GM21526 (cell line): ENCODE data around the gene TRIP11.

Source experiments
- ATAC-seq: cut with Tn5 transposase; IDR thresholded peaks from one replicate; pipeline ENCODE4 v1.9.1; 2021; ENCODE audit warnings: moderate library complexity; ENCODE audit not compliant: unreplicated experiment, low FRiP score

TRIP11 gene

DNA sequence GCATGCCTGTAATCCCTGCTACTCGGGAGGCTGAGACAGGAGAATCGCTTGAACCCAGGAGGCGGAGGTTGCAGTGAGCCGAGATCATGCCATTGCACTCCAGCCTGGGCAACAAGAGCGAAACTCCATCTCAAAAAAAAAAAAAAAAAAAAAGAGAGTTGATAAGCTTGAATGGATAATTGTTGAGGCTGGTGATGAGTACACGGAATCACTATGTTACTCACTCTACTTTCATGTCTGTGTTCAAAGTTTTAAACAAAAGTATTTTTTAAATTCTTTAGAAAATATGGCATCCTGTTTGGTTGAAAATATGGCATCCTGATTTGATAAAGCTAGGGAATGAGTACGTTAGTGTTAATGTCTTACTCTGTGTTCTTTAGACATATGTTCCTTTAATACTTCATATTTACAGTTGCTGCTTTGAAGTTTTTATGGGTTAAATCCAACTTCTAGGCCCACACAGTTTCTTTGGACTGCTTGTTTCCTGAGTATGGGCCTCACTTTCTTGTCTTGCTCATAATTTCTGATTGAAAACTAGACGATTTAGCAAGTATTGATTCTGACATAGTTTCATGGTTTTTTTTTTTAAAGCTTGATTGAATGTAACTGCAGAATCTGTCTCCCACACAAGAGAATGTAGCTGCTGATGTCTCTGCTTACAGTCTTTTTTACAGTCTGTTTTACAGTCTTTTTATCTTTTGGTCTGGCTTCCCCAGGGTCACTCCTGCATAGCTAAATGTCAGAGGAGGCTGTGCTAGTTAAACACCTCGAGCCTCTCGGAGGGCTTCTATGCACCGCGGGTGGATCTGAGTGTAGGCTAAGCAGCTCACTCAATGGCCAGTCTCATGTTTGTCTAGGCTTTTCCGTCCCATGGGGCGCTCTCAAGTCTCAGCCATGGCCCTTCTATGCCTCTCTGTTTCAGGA, 78.3 kb downstream of the TRIP11 start:
- no peak for ATAC-seq

DNA sequence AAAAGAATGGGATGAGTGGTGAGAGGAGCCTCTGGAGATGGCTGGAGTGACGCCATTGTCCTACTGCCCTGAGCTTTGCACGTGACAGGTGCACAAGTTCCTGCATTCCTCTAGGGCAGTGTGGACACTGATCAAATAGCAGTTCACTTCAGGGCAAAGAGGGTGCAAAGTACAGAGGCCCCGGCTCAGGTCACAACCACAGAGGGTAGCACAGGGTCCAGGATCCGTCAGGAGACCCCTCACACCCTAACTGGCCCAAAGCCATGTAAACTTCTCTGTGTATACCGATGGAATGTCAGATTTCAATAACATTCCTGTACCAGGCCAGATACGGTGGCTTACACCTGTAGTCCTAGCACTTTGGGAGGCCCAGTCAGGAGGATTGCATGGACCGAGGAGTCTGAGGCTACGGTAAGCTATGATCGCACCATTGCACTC, 82.0 kb downstream of the TRIP11 start:
- no peak for ATAC-seq

DNA sequence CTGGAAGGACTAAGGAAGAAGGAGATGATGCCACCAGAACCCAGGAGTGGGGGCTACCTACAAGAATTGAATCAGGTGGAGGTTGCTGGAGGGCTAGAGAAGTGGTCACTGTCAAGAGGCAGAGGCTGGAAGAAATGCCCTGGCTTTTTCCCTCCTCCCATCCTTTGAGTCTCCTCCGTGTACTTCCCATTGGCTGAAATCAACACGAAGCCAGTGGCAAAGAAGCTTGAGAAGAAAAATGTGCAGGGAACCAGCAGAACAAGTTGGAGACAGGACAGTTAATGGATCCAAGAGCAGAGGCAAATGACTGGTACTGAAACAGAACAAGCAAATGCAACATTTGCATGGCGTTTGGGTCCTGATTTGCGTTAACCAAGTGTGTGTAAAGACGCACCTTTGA, 83.2 kb downstream of the TRIP11 start:
- ATAC-seq: no peak

DNA sequence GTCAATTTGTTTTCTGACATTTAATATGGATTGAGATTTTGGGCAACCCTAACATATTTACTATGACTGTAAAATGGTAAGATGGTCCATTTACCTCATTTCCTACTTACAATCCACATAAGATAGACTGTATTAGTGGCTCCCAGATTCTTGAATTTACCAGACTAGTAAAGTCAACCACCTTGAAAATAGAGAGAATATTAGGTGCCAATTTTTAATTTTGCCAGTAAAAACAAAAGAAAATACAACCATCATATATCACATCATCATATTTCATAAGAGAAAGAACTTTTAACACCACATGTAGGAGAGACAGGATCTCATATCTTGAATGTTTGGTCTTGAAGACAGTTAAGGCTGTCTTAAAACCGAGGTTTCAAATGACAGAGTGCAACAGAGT, 84.7 kb downstream of the TRIP11 start:
- ATAC-seq: no peak

DNA sequence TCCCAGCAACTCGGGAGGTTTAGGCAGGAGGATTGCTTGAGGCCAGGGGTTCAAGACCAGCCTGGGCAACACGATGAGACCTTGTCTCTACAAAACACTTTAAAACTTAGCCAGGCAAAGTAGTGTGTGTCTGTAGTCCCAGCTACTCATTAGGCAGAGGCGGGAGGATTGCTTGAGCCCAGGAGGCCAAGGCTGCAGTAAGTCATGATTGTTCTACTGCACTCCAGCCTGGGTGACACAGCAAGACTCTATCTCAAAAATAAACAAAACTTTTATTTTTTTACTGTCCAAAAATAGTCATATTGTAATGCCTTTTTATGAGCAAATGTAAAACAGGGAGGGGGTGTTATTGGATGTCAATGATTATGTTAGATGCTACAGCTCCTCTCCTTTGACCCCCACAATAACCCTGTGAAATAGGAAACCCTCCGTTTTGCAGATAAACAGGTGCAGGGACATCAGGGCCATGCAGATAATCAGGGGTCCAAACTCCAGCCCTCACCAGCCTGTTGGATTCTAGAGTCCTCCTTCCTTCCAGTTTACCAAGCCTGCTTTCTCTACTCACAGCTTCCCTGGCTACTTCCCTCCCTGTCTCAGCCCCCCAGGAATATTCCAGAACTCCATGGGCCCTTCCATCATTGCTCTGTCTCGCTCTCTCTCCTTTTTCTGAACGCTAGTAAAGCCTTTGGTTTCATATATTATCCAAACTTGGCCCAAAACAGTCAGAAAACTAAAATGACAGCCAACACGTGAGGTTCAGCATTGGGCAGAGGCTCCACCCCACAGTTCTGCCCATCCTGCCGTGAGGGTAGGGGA, 86.5 kb downstream of the TRIP11 start:
- ATAC-seq: no peak

DNA sequence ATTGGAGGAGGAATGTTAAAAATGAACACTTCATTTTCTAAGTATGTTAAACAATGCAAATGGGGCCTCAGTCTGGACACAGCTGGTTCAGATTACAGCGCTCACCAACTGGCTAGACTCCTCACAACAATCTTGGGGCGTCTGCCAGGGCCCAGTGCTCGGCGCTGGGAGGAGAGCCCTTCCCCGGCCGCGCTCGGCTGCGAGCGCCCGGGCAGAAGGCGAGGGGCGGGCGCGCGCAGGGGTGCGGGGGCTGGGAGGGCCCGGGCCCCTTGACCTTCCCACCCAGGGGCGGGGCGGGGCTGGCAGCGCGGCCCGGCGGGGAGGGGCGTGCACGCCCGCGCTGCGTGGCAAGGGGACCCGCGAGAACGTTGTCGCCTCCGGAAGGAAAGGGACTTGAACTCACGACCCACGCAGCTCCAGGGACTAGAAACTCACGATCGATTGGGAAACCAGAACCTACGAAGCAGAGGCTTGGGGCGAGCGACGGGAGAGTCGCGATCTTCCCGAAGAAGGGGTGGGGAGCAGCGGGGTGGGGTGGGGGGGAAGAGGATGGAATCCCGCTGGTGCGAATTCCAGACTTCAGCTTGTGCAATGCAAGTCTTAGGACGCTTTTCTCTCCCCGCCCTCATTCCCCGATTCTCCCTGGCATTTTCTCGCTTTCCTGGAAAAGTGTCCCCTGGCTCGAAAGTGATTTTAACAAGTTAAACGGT, 92.2 kb downstream of the TRIP11 start, which contains the start of gene FBLN5:
FBLN5 (minus strand) TSS at position 220 of the 710 bp plus-strand sequence. CDS start 465 bp downstream, outside the sequence.
- ATAC-seq: no peak

DNA sequence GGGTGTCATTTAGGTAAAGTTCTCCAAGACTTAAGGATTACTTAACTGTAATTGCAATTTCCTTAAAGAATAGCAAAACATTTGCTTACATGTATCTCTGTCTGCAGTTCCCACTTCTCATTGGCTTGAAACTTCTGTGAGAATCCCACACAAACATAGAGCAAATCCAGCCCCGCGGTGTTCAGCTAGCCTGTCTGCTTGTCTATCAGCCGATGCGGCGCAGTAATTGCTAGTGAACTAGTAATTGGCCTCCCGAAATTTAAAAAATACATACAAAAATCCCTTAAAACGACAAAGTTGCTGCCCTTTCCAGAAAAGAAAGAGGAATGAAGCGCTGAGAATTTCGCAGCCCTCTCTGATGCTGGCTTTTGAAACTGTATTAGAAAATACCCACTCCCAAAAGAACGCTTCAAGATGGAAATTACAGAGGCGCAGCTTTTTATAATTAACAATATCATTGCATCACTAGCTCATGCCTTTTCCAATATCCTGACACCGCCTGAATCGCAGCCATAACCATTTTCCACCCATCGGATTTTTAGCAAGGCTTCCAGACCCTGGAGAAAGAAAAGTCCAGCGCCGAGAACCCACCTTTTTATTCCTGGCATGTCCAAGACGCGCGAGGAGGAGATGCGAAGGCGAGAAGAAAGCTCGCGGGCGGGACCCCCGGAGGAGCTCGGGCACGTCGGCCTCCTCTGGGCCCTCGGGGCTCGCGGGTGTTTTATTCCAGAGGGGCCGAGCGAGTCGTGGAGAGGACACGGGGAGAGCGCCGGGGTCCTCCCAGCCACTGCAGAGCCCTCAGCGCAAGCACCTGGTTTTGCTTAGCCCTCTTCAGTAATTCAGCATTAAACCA, 93.0 kb downstream of the TRIP11 start:
- ATAC-seq: no peak

DNA sequence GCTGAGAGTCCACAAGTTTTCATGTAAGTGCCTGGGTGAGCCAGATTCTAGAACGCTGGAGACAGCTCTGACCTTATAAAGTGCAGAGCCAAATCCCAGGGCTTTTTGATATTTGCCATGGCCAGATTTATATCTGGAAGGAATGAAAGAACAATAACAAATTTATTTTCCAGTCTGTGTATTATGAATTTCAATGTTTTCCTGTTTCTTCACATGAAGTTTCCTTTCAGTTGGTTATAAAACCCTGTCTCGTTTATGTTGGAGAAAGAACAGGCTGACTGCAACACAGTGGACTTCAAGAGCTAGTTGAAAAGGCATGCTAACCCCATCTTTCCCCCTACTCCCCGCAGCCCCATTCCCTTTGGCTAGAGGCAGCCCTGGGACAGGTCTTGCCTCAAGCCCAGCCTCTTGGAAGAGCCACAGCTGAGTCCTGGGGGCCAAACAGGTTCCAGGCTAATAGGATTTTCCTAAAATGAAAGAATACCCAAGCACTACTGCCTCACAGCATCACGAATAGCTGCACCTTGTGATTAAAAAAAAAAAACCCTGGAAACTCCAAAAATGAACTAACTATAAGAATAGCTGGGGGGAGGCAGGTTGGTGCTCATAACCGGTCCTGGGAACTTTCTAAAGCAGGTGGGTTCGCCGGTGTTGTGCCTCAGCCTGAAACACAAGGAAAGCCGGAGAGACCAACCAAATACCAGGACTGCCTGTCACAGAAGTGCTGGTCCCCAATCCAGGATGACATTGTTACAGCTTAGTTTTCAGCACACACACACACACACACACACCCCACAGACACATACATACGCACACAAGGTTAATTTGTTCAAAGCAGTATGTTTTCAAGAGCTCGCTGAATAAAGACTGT, 93.9 kb downstream of the TRIP11 start:
- ATAC-seq: no peak

DNA sequence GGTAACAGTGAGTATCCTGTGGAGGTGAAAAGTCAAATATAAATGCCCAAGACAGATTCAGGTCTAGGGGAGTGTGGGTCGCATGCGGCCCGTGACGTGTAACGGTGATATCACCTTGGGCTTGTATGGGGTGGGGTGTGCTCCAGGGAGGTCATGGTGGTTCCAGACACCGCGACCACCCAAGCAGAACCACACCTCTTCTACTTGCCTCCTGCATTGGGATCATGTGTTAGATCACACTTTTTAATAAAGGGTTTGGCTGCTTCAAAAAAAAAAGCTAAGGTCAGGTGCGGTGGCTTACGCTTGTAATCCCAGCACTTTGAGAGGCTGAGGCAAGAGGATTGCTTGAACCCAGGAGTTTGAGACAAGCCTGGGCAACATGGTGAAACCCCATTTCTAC, 96.9 kb downstream of the TRIP11 start:
- ATAC-seq: no peak

DNA sequence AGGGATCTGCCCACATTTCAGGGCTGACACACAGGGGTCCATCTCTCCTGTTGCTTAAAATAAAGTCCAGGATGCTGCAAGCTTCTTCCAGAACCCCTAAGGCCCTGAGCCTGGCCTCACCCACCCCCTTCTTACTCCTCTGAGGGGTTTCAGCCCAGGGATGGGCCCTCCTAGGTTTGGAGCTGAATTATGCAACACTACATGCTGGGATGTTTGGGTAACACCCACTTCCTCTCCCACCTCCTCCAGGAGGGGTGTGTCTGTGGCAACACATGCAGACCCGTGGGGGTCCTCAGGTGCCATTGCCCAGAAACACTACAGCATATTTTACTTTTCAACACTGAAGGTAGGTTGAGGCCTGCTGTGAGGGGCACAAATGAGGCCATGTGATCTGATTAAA, 97.7 kb downstream of the TRIP11 start:
- no peak for ATAC-seq

DNA sequence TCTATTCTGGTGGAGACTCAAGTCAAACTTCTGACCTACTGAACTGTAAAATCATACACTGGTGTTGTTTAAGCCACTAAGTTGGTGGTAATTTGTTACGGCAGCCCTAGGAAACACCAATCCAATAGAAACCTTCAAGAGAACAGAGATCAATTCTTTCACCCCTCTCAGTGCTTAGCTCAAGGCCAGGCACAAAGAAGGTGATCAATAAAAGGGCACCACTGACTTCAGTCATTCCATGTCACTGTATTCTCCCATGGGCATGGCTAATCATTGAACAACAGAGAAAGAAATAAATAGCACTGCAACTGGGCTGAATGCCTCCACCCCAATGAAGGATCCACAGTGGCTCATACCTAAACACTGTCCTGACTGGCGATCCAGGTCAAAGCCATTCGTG, 99.7 kb downstream of the TRIP11 start:
- ATAC-seq: no peak

DNA sequence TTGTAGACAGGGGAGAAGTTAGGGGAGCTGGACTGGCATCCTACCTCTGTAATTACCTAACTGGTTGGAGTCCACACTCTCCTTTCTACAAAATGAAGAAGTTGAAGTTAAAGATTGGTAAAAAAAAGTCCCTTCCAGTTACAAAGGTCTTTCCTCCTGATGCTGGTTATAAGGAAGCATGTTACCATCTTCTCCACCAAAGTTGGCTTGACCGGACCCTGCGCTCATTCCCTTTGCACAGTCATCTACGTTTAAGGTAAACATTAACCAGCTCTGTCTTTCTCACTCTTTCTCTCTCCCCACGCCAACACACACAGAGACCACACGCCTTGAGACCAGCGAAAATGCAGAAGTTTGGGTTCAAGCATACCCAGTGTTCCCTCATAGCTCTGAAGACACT, 104.3 kb downstream of the TRIP11 start:
- no peak for ATAC-seq

DNA sequence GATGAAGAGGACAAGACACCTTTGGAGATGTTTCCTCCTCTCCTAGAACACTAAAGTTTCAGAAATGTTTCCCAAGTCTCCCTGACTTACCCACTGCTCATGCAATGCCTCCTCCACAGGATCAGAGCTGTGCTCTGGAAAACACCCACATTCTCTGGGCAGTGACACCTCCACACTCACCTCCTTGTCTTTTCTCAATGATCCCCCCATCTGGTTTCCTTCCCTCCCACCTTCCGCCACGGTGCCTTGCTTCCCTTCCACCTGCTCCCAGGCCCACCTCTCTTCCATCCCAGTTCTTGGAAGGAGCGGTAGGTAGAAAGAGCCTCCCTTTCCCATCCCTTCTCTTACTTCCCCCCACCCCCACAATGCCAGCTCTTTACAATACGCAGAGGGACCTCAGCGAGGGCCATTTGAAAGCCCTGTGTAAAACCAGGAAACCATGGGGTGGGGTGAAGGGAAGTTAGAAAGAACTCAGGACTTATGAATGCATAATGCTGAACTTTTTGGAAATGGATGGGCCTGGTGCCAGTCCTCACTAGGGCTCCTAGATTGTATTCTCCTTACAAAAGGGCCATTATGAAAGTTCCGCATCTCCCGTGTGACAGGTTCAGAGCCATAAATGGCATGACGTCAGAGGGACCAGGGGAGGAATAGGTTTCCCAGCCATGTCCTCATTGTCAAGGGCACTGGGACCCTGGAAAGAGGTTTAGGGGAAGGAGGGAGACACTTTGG, 105.1 kb downstream of the TRIP11 start:
- no peak for ATAC-seq

DNA sequence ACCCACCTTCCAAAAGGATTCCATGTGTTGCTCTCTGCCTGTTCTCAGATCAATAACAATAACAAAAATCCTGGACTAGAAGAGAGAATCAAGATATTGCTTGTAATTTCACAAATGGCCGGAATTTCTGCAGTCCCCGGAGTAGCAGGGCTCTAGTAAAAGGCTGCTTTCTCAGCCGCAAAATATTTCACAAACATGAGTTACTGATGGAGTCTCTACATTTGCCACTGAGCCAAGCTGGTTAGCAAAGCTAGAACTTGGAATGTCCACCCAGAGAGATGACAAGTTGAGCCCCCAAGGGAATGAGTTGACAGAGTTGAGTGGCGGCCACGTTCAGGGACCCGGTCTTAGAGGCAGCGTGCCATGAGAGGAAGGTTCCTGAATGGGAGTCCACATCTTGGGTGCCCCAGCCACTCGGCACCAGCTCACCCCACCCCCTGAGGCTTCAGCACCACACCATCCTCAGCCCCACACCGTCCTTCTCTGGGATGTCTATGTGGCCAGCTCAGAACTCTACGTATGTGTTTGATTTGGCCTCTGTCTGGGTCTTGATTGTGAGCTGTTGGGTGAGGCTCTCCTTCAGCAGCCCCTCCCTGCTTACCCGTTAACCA, 108.3 kb downstream of the TRIP11 start:
- ATAC-seq: no peak

DNA sequence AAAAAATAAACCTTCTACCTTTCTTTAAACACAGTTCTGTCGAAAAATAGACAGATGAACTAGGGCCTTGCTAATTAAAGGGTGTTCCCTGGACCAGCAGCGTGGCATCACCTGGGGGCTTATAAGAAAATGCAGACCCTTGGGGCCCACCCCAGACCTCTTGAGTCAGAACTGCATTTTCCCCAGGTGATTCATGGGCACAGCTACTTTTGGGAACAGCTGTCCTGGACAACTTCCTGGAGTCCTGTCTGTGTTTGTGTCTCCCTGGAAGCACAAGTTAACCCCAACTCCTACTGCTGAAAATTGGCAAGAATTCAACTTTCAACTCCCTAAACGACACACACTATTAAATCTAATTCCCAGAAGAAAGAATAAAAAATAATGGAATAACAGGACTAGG, 110.2 kb downstream of the TRIP11 start:
- no peak for ATAC-seq

DNA sequence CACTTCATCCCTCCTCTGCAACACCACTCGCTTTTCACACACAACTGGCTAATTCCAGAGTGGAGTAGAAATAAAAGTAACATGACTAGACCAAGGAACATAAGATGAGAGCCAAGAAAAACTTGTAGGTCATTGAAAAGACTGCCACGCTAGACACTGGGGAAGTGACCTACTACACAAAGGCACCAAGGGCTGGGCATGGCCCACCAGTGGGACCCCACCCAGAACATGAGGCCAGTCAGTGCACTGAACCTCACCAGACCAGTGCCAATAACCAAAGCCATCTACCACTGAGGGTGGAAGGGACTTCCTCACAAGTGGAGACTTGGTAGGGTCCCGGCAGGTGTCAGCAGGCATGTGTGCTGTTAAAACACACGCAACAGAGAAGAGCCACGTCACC, 112.1 kb downstream of the TRIP11 start:
- no peak for ATAC-seq

DNA sequence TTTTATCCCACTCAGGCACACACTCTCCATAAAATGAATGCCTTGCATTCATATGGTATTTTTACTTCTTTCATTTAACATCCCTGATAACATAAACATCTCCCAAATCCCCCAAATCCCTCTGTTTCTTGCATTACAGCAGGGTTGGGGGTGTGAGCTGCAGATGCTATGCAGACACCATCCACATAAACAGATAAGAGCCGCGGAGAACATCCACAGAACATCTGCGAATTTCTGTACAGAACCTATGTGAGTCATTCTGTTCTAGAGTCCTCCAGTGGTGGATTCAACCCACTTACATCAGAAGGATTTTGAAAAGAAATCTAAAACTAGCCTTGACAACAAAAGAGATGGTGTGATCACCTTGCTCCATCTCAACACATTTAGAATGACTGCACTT, 112.7 kb downstream of the TRIP11 start:
- no peak for ATAC-seq
